GM21619 (cell line): ENCODE measurements around the gene GMDS.
A peak's percentile ranks its signal among the peaks of the same experiment; 100 is the strongest.

ENCODE experiments used
- ATAC-seq: cut with Tn5 transposase; IDR thresholded peaks from one replicate; pipeline ENCODE4 v1.9.1; 2021; ENCODE audit not compliant: unreplicated experiment

Gene GMDS

GRCh38 chr6:1952740-1953360 lies 292.6 kb downstream of the GMDS start:
- no peak for ATAC-seq

- ATAC-seq, result no peak
Observed at GRCh38 chr6:1950631-1951030, 294.8 kb downstream of the GMDS start.

GRCh38 chr6:1949538-1949937 lies 295.9 kb downstream of the GMDS start:
- ATAC-seq, result no peak

DNA sequence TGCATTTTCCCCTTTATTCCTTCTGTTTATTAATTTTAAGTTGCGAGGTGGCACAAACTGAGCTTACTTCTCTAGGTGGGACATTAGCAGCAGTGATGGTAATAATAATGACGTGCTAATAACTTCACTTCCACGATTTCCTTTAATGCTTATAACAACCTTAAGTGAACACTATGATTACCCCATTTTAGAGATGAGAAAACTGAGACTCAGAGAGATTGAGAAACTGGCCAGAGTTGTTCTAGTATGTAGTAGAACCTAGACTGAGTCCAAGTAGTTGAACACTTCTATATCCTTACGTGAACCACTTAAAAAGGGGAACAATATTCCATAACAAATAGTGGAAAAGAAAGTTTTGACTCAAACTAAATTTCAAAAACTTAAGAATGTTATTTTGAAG lies 297.5 kb downstream of the GMDS start:
- ATAC-seq, result no peak

- ATAC-seq, result no peak
Observed at GRCh38 chr6:1946583-1946982, 298.8 kb downstream of the GMDS start.

DNA sequence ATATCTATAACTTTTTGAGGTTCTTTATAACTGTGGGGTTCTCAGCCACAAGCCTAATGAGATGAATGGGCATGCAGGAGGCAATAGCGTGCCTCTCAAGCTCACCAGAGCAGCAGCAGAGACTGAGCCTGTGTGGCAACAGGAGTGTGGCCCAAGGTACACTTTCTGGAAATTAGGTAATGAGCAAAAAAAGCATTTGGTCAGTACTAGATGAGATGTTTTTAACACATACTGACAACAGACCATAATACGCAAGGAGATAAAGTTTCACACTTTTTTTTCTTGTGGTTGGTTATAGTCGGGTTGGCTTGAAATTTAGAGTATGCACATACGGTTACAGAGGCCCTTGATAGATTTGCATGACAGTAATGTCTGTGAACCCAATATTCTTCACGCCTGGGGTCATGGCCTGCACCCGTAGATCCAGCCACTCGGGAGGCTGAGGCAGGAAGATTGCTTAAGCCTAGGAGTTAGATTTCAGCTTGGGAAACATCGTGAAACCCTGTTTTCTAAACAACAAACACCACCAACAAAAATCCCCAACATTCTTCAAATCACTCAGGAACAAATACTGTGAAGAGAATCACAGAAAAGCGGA lies 300.1 kb downstream of the GMDS start:
- no peak for ATAC-seq

DNA sequence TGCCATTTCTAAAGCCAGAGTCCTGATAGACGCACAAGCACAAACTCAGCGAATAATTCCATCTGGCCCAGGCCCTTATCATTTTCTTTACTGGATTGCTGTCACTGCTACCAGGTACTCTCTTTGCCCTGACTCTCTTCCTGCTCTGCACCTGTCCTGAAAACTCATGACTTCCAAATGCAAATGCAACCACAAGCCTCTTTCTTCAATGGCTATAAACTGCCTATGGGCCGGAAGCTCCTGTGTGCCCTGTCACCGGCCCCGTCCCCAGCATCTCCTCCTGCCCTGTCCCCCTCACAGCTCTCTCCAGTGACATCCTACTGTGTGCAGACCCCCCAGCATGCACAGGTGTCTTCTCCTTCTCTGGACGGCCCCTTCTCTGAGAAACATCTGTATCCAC lies 302.6 kb downstream of the GMDS start:
- ATAC-seq, result no peak

- ATAC-seq, result no peak
Observed at GRCh38 chr6:1941534-1941933, 303.9 kb downstream of the GMDS start.

DNA sequence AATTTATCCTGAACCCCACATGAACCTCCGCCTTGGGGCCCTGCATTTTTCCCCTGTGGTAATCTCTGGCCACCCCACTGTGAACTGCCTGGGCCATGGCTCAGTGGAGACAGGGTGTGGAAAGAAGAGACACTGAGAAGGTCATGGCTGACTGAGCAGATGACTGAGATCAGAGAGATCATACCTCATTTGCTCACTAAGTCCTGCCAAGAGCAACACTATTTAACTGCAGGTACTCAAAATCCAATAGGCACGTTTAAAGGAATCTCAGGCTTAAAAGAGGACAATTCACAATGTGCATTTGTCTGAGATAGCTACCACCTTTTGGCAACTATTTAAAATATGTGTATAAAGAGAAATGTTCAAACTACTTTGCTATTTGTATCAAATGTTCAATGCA lies 305.0 kb downstream of the GMDS start:
- ATAC-seq, result peak; percentile 64

DNA sequence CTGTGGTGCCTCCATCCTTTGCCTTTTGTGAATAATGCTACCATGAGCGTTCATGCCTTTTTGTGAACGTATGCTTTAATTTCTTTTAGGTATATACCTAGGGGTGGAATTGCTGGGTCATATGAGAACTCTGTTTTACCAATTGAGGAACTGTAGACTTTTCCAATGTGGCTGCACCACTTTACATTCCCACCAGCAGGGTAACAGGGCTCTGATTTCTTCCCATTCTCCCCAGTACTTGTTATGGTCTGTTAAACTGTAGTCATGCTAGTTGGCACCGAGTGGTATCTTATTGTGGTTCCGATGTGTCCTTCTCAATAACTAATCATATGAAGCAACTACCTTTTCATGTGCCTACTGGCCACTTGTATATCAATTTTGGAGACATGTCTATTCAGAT lies 312.1 kb downstream of the GMDS start:
- ATAC-seq, result no peak

DNA sequence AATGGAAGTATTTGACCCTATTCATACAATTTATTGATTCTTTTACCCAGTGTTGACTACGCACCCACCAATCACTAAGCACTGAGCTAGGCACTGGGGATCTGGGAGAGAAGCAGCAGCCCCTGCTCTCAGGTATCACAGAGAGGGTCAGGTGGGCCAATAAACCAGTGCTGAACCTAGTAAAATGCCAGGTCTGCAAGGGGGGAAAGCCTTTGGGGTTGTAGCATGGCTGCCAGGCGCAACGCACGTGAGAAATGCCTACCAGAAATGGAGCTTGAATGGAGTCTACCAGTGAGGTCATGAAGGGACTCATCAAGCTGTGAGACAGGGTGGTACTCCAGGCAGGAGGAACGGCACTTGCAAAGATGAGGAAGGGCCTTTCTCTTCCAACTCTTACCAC lies 313.6 kb downstream of the GMDS start:
- ATAC-seq, result no peak

GRCh38 chr6:1930356-1930755 lies 315.0 kb downstream of the GMDS start:
- ATAC-seq, result no peak

DNA sequence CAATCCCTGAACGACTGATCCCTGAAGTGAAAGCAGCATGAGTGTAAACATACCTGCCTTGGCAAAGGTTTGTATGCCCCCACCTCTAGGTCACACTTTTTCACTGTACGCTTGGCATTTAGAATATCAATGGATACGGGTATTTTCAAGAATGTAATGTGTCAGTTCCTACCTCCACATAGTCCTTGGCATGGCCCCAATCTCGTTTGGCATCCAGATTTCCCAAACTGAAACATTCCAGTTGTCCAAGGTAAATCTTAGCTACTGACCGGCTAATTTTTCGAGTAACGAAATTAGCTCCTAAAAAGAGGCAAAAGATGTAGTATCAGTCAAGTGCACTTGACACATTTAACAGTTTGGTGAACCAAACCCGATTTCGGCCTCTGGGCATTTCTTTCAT lies 315.5 kb downstream of the GMDS start:
- ATAC-seq, result no peak

GRCh38 chr6:1925743-1926430 lies 319.5 kb downstream of the GMDS start:
- no peak for ATAC-seq

DNA sequence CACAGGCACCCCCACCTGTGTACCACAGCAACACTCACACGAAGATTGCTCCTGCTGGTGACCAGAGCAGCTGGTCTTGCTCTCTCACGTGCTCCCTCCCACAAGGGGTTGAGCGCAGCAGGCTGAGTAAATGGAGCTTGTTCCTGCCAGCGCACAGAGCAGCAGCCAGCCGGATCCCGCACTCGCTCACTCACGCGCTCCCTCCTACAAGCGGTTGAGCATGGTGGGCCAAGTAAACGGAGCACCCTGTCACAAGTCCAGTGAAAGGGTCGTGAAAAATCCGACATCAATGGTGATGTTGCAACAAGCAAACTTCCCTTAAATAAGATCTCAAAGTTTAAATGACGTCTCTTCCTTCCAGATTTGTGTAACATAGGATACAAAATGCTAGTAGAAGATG lies 322.0 kb downstream of the GMDS start:
- no peak for ATAC-seq

GRCh38 chr6:1917626-1918371 lies 327.6 kb downstream of the GMDS start:
- ATAC-seq, result no peak

DNA sequence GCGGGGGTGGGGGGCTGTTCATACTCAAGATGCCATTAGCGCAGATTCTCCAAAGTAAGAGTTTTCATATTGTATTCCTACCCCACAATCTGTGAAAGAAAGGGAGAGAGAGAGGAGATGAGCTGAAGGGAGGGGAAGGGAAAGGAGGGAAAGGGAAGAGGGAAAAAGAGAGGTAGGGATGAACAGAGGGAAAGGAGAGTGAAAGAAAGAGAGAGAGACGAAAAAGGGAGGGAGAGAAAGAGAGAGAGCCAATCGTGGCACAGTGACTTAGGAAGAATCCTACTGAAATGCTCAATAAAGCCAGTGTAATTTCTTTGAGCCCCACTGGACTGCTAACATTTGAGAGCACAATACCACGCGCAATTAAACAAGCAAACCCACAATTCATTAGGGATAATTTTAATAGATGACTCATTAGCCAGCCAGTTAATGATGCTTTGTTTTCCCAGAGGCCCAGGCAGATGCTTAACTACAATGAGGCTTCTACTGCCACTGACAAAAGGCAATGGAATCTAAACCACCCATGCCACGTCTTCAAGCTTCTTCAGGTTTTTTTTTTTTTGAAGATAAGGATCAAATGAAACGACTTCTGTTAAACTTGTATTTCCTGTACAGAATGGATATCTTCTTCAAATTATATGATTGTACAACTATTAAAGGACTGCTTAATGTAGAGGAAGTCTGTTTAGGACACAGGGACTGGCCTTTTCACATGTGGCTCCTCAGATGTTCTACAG lies 328.9 kb downstream of the GMDS start:
- no peak for ATAC-seq

DNA sequence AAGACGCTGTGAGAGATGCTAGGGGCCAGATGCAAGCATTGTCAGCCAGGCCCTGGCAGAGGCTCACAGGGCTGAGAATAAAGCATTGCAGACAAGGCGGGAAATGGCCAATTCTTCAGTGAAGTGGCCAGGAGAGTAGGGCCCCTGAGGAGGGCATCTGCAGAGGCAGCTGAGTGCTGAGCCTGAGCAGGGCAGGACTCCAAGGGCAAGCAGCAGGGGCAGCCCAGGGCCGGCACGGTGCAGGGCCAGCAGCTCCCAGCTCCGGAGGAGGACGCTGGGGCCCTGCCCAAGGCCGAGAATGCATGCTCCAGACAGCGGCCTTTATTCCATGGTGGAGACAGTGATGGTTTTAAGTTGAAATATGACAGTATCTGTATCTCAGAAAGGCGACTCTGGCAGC lies 330.2 kb downstream of the GMDS start:
- ATAC-seq, result no peak

DNA sequence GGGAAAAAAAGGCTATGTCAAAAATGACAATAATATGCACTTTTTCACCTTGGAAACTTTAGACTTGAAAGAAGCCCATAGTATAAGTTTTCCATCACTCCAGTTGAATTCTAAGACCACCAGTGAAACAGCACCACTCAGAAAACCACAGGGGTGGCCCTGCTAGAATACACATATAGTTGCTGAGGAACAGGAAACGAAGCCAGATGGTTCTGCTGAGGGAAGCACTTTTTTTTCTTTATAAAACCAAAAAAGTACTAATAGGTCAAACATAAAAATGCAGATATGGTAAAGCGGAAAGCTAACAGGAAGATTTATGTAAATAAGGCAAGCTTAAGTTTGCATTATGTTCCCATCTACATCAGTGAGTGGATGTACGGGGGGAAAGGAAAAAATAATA lies 331.8 kb downstream of the GMDS start:
- ATAC-seq, result no peak

- ATAC-seq, result no peak
Observed at GRCh38 chr6:1912731-1913130, 332.7 kb downstream of the GMDS start.

DNA sequence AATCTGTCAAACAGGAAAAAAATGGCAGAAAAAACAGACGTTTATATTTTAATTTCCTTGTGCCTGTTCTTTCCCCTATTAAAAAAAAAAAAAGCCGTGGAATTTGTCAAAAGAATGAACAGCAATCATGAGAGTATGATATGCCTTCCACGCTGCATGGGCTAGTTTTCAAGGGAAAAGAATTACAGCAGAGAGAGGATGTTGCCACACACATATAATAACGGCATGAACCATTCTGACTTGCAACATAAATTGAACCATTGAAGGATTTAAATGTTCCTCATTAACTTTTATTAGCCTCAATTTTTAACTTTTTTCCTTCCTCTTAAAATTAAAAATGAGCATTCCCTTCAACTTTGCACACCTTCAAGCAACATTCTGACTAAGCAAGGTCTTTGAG lies 333.9 kb downstream of the GMDS start:
- ATAC-seq, result no peak
